DOHH2 (cell line): ENCODE results near the gene PLA2G2C.
A peak's percentile ranks its signal among the peaks of the same experiment; 100 is the strongest.
"Not testable (repeated sequence)": the region's sequence is repeated elsewhere in the genome, so short reads cannot be mapped to it uniquely, and the experiment has no call there.

ENCODE experiments used
- H3F3A ChIP-seq: fragments of 200-600 bp; sonication (generic), shearing (Covaris generic); 2 replicates; pipeline ENCODE4 v1.6.0; 2016; ENCODE audit warnings: antibody characterized with exemption, mild to moderate bottlenecking; ENCODE audit not compliant: control insufficient read depth, insufficient read depth
- H3K27ac ChIP-seq: fragments of 200-600 bp; sonication (generic); 2 replicates; pipeline ENCODE4 v1.5.1; 2014; ENCODE audit warnings: low read depth, mild to moderate bottlenecking, low read length, moderate library complexity
- H3K27me3 ChIP-seq: fragments of 200-600 bp; sonication (generic); 2 replicates; pipeline ENCODE4 v1.6.1; 2014; ENCODE audit warnings: mild to moderate bottlenecking, low read length, mixed read lengths; ENCODE audit not compliant: control insufficient read depth
- H3K36me3 ChIP-seq: fragments of 200-600 bp; sonication (generic); 2 replicates; pipeline ENCODE4 v1.6.1; 2014; ENCODE audit warnings: mild to moderate bottlenecking, low read length, moderate library complexity, mixed read lengths; ENCODE audit not compliant: control insufficient read depth
- H3K4me1 ChIP-seq: fragments of 200-600 bp; sonication (generic); 2 replicates; pipeline ENCODE4 v1.6.1; 2014; ENCODE audit warnings: mild to moderate bottlenecking, low read length, mixed read lengths; ENCODE audit not compliant: control insufficient read depth
- H3K4me2 ChIP-seq: fragments of 200-600 bp; sonication (generic); 2 replicates; pipeline ENCODE4 v1.6.0; 2014; ENCODE audit warnings: mild to moderate bottlenecking, low read length, moderate library complexity
- H3K4me3 ChIP-seq: fragments of 200-600 bp; sonication (generic); 2 replicates; pipeline ENCODE4 v1.5.1; 2014; ENCODE audit warnings: mild to moderate bottlenecking, low read length, mixed read lengths
- H3K79me2 ChIP-seq: fragments of 200-600 bp; sonication (generic); 2 replicates; pipeline ENCODE4 v1.6.1; 2014; ENCODE audit warnings: mild to moderate bottlenecking, low read length, mixed read lengths; ENCODE audit not compliant: control insufficient read depth
- H3K9me2 ChIP-seq: fragments of 200-600 bp; sonication (generic); replicated peaks from 2 replicates; pipeline ENCODE4 v1.6.1; 2014; ENCODE audit warnings: mild to moderate bottlenecking, low read length, mixed read lengths; ENCODE audit not compliant: control insufficient read depth
- H3K9me3 ChIP-seq: fragments of 200-600 bp; sonication (generic); 2 replicates; pipeline ENCODE4 v1.6.1; 2014; ENCODE audit warnings: antibody characterized with exemption, low read length, mixed read lengths; ENCODE audit not compliant: control insufficient read depth, insufficient read depth
- H4K20me1 ChIP-seq: fragments of 200-600 bp; sonication (generic); 2 replicates; pipeline ENCODE4 v1.6.0; 2014; ENCODE audit warnings: low read depth, mild to moderate bottlenecking, antibody characterized with exemption, low read length, moderate library complexity; ENCODE audit not compliant: control insufficient read depth, insufficient read depth
- CTCF ChIP-seq: fragments of 200-600 bp; sonication (generic); IDR thresholded peaks from one replicate; pipeline ENCODE4 v1.5.1; 2014; ENCODE audit warnings: antibody characterized with exemption, mild to moderate bottlenecking, low read depth, low read length; ENCODE audit not compliant: poor library complexity, severe bottlenecking
- EZH2phosphoT487 ChIP-seq: fragments of 200-600 bp; sonication (generic); IDR thresholded peaks from 2 replicates; pipeline ENCODE4 v1.6.1; 2017; ENCODE audit warnings: borderline replicate concordance, mild to moderate bottlenecking, antibody characterized with exemption, low read length, moderate library complexity, mixed read lengths

The PLA2G2C gene

GRCh38 chr1:20223106-20223505 lies 36.8 kb upstream of the PLA2G2C start:
- H3K4me3 ChIP-seq = no peak overlapping the region
- no peaks in the 10 kb centered on the region for H4K20me1 ChIP-seq
- H3K9me3 ChIP-seq = no peaks in the 10 kb centered on the region
- H3K4me2 ChIP-seq = no peak overlapping the region
- no peaks in the 10 kb centered on the region for H3K4me1 ChIP-seq
- no peaks in the 10 kb centered on the region for H3K79me2 ChIP-seq
- no peak overlapping the region for H3K27ac ChIP-seq
- no peaks in the 10 kb centered on the region for H3K36me3 ChIP-seq
- H3K9me2 ChIP-seq = no peaks in the 10 kb centered on the region
- peaks cover 10% of the 10 kb centered on the region for H3K27me3 ChIP-seq
- no peak for TF ChIP-seq CTCF
- no peak for TF ChIP-seq EZH2phosphoT487
- no peaks in the 10 kb centered on the region for H3F3A ChIP-seq

- no peaks in the 10 kb centered on the region for H3K79me2 ChIP-seq
- H3K36me3 ChIP-seq = no peaks in the 10 kb centered on the region
- H3K9me2 ChIP-seq = no peaks in the 10 kb centered on the region
- H3K4me3 ChIP-seq = no peak overlapping the region
- TF ChIP-seq CTCF (no peak), EZH2phosphoT487 (no peak)
- no peak overlapping the region for H3K4me2 ChIP-seq
- peaks cover 7% of the 10 kb centered on the region for H3K27me3 ChIP-seq
- no peaks in the 10 kb centered on the region for H3K4me1 ChIP-seq
- H4K20me1 ChIP-seq = no peaks in the 10 kb centered on the region
- no peaks in the 10 kb centered on the region for H3F3A ChIP-seq
- H3K9me3 ChIP-seq = no peaks in the 10 kb centered on the region
- H3K27ac ChIP-seq = no peak overlapping the region
Observed at GRCh38 chr1:20220036-20220435, 33.7 kb upstream of the PLA2G2C start.

- H4K20me1 ChIP-seq, H3K27ac ChIP-seq, H3F3A ChIP-seq, H3K4me1 ChIP-seq, H3K4me3 ChIP-seq, H3K9me3 ChIP-seq, H3K27me3 ChIP-seq, H3K9me2 ChIP-seq, H3K79me2 ChIP-seq, H3K4me2 ChIP-seq, H3K36me3 ChIP-seq: not testable (repeated sequence)
Observed at GRCh38 chr1:20219053-20219452, 32.7 kb upstream of the PLA2G2C start.

GRCh38 chr1:20216574-20216973 lies 30.3 kb upstream of the PLA2G2C start:
- Histone ChIP-seq H3K9me3 (no peaks in the 10 kb centered on the region), H3K36me3 (no peaks in the 10 kb centered on the region), H3K4me3 (no peak overlapping the region), H4K20me1 (no peaks in the 10 kb centered on the region), H3K4me2 (no peak overlapping the region), H3K9me2 (no peaks in the 10 kb centered on the region), H3K4me1 (peaks cover 13% of the 10 kb centered on the region), H3K27ac (no peak overlapping the region), H3K27me3 (peaks cover 4% of the 10 kb centered on the region; the same call in 1 of the 2 replicates), H3K79me2 (no peaks in the 10 kb centered on the region), H3F3A (no peaks in the 10 kb centered on the region)
- peak; percentile 44 for TF ChIP-seq CTCF
- no peak for TF ChIP-seq EZH2phosphoT487
